Adrenal gland (tissue), 12 donors: ENCODE results near the gene NSUN6. TPM values are rescaled to one million over a fixed set of nuclear protein-coding genes. Genes with fewer than 3 reads are reported as not detected.

Experiments
- DNase-seq, 7 donors: peaks; one replicate each; pipeline ENCODE4 v3.0.0-alpha.2; 2019 to 2020
- H3K27ac ChIP-seq, 5 donors: fragments of 200-600 bp; sonication (generic) in 4 of 5; 1 replicate in 3 of 5; 2 replicates in 2 of 5; pipeline versions ENCODE4 v1.5.1 to v1.8.0; 2016 to 2020; ENCODE audit warnings: mild to moderate bottlenecking in 1 of 5
- H3K27me3 ChIP-seq: fragments of 200-600 bp; 2 replicates; pipeline ENCODE4 v1.8.0; 2021
- H3K36me3 ChIP-seq, 2 donors: fragments of 200-600 bp; replicated peaks in 1 of 2; 1 replicate in 1 of 2; 2 replicates in 1 of 2; pipeline versions ENCODE4 v1.5.1 to v1.8.0; 2018 to 2022
- H3K4me1 ChIP-seq, 2 donors: fragments of 200-600 bp; replicated peaks in 1 of 2; 1 replicate in 1 of 2; 2 replicates in 1 of 2; pipeline versions ENCODE4 v1.5.1 to v1.8.0; 2018 to 2021
- H3K4me3 ChIP-seq, 4 donors: fragments of 200-600 bp; sonication (generic) in 3 of 4; one replicate each; pipeline ENCODE4 v1.5.1; 2016 to 2018
- H3K9me3 ChIP-seq, 3 donors: fragments of 200-600 bp; sonication (generic) in 1 of 3; replicated peaks in 1 of 3; 1 replicate in 2 of 3; 2 replicates in 1 of 3; pipeline versions ENCODE4 v1.5.1 to v1.8.0; 2016 to 2021
- POLR2A ChIP-seq, 2 donors: fragments of 450-650 bp; IDR thresholded peaks; one replicate each; pipeline ENCODE4 v1.6.1; 2017; ENCODE audit warnings: antibody characterized with exemption in 2 of 2, mild to moderate bottlenecking in 2 of 2, moderate library complexity in 1 of 2
- WGBS, 4 donors: extraction: QIAGEN DNeasy Blood & Tissue Kit in 2 of 4; methylation state at CpG; one replicate each; pipeline versions ENCODE4 v1.1.5 to v1.1.7; 2013 to 2017; 5-methylcytosine and 5-hydroxymethylcytosine counted together
- intact Hi-C, 2 donors: fragments of 100-400 bp; cut with DNase I; formaldehyde crosslinking; loops; one replicate each; pipeline versions ENCODE4 v1.14.1 to v1.15.0; 2022 to 2023
- polyA plus RNA-seq, 3 donors: library from polyadenylated mRNA; stranded (reverse); fragments of 200-250 nt in 2 of 3; fragments of 350-450 nt in 1 of 3; fragmentation: Illumina TruSeq in 1 of 3; extraction: RNeasy Lipid Tissue Mini Kit (QIAGEN cat#74804) in 1 of 3; gene quantifications; one replicate each; pipeline ENCODE4 v1.2.3, GENCODE V29; 2013 to 2014
- total RNA-seq, 9 donors: library from RNA; depleted of rRNA in 4 of 9; stranded (reverse); fragments of >200 nt in 4 of 9; fragments of 120-200 nt in 1 of 9; fragmentation: NEBNext Ultra II Directional in 1 of 9; extraction: Animal tissue kit (Norgen Biotek cat#: 25700) in 1 of 9; gene quantifications; one replicate each; pipeline versions ENCODE4 v1.1.0 to v1.2.4, GENCODE V29; 2013 to 2023
- TF ChIP-seq, protein P1 (sequence below), 6 experiments: fragments of 450-650 bp in 4 of 6; fragments of 200-600 bp in 2 of 6; sonication (generic) in 1 of 6; IDR thresholded peaks; 1 replicate in 5 of 6; 2 replicates in 1 of 6; pipeline versions ENCODE4 v1.5.1 to v1.8.0; 2016 to 2021; ENCODE audit warnings: antibody characterized with exemption in 6 of 6, mild to moderate bottlenecking in 2 of 6, moderate library complexity in 1 of 6
- donor health status: healthy with polysubstance abuse.
- donor health status: Bipolar disorder and iron deficiency.
- donor health status: DM: yes; HTN: yes; CAD: no.
- donor health status: DM: no; HTN: no; CAD: no.
- donor health status: DM: no; HTN: no; CAD: no.
- donor health status: DM: yes; HTN: yes; CAD: no.

The NSUN6 gene
- total and polyA plus RNA-seq, 12 donors: 5.1 to 33.3 (median 17.4) TPM

GRCh38 chr10:18619016-18619415, 32.4 kb downstream of the NSUN6 start:
- Histone ChIP-seq H3K4me1 (no peaks in the 10 kb centered on the region), H3K4me3 (no peak overlapping the region), H3K36me3 (no peaks in the 10 kb centered on the region), H3K27ac (no peak overlapping the region), H3K9me3 (no peaks in the 10 kb centered on the region), H3K27me3 (no peaks in the 10 kb centered on the region)
- WGBS, 4 donors: 94 to 100% (median 97%) methylated on average over 3 of the region's 3 CpGs
- TF ChIP-seq POLR2A (IDR thresholded peaks at IDR 0.05): no peak
- TF ChIP-seq, protein P1, sequence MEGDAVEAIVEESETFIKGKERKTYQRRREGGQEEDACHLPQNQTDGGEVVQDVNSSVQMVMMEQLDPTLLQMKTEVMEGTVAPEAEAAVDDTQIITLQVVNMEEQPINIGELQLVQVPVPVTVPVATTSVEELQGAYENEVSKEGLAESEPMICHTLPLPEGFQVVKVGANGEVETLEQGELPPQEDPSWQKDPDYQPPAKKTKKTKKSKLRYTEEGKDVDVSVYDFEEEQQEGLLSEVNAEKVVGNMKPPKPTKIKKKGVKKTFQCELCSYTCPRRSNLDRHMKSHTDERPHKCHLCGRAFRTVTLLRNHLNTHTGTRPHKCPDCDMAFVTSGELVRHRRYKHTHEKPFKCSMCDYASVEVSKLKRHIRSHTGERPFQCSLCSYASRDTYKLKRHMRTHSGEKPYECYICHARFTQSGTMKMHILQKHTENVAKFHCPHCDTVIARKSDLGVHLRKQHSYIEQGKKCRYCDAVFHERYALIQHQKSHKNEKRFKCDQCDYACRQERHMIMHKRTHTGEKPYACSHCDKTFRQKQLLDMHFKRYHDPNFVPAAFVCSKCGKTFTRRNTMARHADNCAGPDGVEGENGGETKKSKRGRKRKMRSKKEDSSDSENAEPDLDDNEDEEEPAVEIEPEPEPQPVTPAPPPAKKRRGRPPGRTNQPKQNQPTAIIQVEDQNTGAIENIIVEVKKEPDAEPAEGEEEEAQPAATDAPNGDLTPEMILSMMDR (IDR thresholded peaks at IDR 0.05): no peak
- intact Hi-C loops: no loop called here
- DNase-seq: no peak

GRCh38 chr10:18616337-18616736, 35.0 kb downstream of the NSUN6 start:
- DNase-seq: no peak
- Histone ChIP-seq H3K27ac (no peak overlapping the region), H3K27me3 (no peaks in the 10 kb centered on the region), H3K4me3 (no peak overlapping the region), H3K36me3 (no peaks in the 10 kb centered on the region), H3K4me1 (no peaks in the 10 kb centered on the region), H3K9me3 (no peaks in the 10 kb centered on the region)
- TF ChIP-seq, protein P1 (IDR thresholded peaks at IDR 0.05): peak in 2 of 6 experiments; percentile 8 to 34
- TF ChIP-seq POLR2A (IDR thresholded peaks at IDR 0.05): no peak
- 57 to 66% (median 63%) methylated on average over 3 of the region's 3 CpGs for WGBS, 4 donors
- intact Hi-C loops: no loop called here

GRCh38 chr10:18615618-18616017, 35.8 kb downstream of the NSUN6 start:
- TF ChIP-seq, protein P1 (IDR thresholded peaks at IDR 0.05): no peak
- TF ChIP-seq POLR2A (IDR thresholded peaks at IDR 0.05): no peak

GRCh38 chr10:18611168-18611567, 40.2 kb downstream of the NSUN6 start:
- no peak overlapping the region for H3K4me3 ChIP-seq

More at GRCh38 chr10:18615618-18616017, 35.8 kb downstream of the NSUN6 start:
- intact Hi-C loops: no loop called here
- no peak for DNase-seq
- Histone ChIP-seq H3K9me3 (no peaks in the 10 kb centered on the region), H3K36me3 (no peaks in the 10 kb centered on the region), H3K27ac (no peak overlapping the region), H3K27me3 (no peaks in the 10 kb centered on the region), H3K4me3 (no peak overlapping the region), H3K4me1 (peaks cover 5 to 6% of the 10 kb centered on the region in 2 donors)
- 66 to 77% (median 75%) methylated on average over 4 of the region's 4 CpGs for WGBS, 4 donors

More at GRCh38 chr10:18611168-18611567, 40.2 kb downstream of the NSUN6 start:
- TF ChIP-seq, protein P1 (IDR thresholded peaks at IDR 0.05): no peak
- TF ChIP-seq POLR2A (IDR thresholded peaks at IDR 0.05): no peak
- no peak for DNase-seq
- H3K36me3 ChIP-seq: no peaks in the 10 kb centered on the region
- no peaks in the 10 kb centered on the region for H3K27me3 ChIP-seq
- intact Hi-C loops: no loop called here
- peak overlapping the region; percentile 32 to 91 (median 84) for H3K27ac ChIP-seq
- WGBS, 4 donors: 94 to 98% (median 97%) methylated on average over 4 of the region's 4 CpGs
- H3K4me1 ChIP-seq: peaks cover 21 to 27% of the 10 kb centered on the region in 2 donors
- H3K9me3 ChIP-seq: no peaks in the 10 kb centered on the region
